ENCODE data around the gene SSH3. TPM values are rescaled to one million over a fixed set of nuclear protein-coding genes. Genes with fewer than 3 reads are reported as not detected.

Gene SSH3
- total and polyA plus RNA-seq, 2 of the 8 experiments (the other 6 are each of a cell fraction or from before 2014, with no cell fraction given) = 16.9 to 19.8 TPM

- no peak for TF ChIP-seq MAFK (IDR thresholded peaks at IDR 0.05; ENCODE audit: low read depth, low read length)
- no peak for TF ChIP-seq YY1 (IDR thresholded peaks at IDR 0.05; ENCODE audit: low read depth, low read length)
- TF ChIP-seq TCF12 (IDR thresholded peaks at IDR 0.05; ENCODE audit: low read depth, low read length) = no peak
- no peak for TF ChIP-seq SAP30 (IDR thresholded peaks at IDR 0.05; ENCODE audit: insufficient read depth, insufficient replicate concordance, low read length)
- no peak for TF ChIP-seq JUND (IDR thresholded peaks at IDR 0.05; ENCODE audit: low read length)
- TF ChIP-seq CBX5 (IDR thresholded peaks at IDR 0.05; ENCODE audit: low read depth, low read length) = no peak
- TF ChIP-seq CREB1 (IDR thresholded peaks at IDR 0.05) = no peak
- no peak for TF ChIP-seq RFX5 (IDR thresholded peaks at IDR 0.05; ENCODE audit: borderline replicate concordance, low read depth, low read length)
Measured at GRCh38 chr11:67357831-67358670, 54.7 kb downstream of the SSH3 start (continued).

Small RNA genes within 50 kb of the gene (small RNA-seq; reads per million reads assigned to genes)
- not detected for gene RN7SKP239 (ENCODE audit: insufficient read depth)

Other genes starting within 250 kb of the SSH3 start
- gene RHOD, start 246.7 kb upstream of the SSH3 start, total RNA-seq (2021; fragmentation: NEBNext Ultra II Directional; extraction: Animal tissue kit (Norgen Biotek cat#: 25700)) = 10.5 and 12.1 TPM in 2 replicates
- gene RHOD, start 246.7 kb upstream of the SSH3 start, polyA plus RNA-seq (2011; rRNA removed) = 17.6 and 23.7 TPM in 2 replicates
- gene KDM2A, start 184.3 kb upstream of the SSH3 start, total RNA-seq (2021; fragmentation: NEBNext Ultra II Directional; extraction: Animal tissue kit (Norgen Biotek cat#: 25700)) = 56.6 and 66.2 TPM in 2 replicates
- 55.4 and 62.0 TPM in 2 replicates for gene KDM2A, start 184.3 kb upstream of the SSH3 start, polyA plus RNA-seq (2011; rRNA removed)
- gene GRK2, start 37.1 kb upstream of the SSH3 start, total RNA-seq (2021; fragmentation: NEBNext Ultra II Directional; extraction: Animal tissue kit (Norgen Biotek cat#: 25700)) = 47.3 and 51.4 TPM in 2 replicates
- 49.7 and 67.8 TPM in 2 replicates for gene GRK2, start 37.1 kb upstream of the SSH3 start, polyA plus RNA-seq (2011; rRNA removed)
- gene ANKRD13D, start 14.2 kb upstream of the SSH3 start, total RNA-seq (2021; fragmentation: NEBNext Ultra II Directional; extraction: Animal tissue kit (Norgen Biotek cat#: 25700)) = 24.9 and 29.2 TPM in 2 replicates
- 26.5 and 35.5 TPM in 2 replicates for gene ANKRD13D, start 14.2 kb upstream of the SSH3 start, polyA plus RNA-seq (2011; rRNA removed)
- 18.5 and 21.2 TPM in 2 replicates for gene POLD4, start 50.0 kb downstream of the SSH3 start, total RNA-seq (2021; fragmentation: NEBNext Ultra II Directional; extraction: Animal tissue kit (Norgen Biotek cat#: 25700))
- gene POLD4, start 50.0 kb downstream of the SSH3 start, polyA plus RNA-seq (2011; rRNA removed) = 46.7 and 72.0 TPM in 2 replicates
- 0.32 and 0.57 TPM in 2 replicates for gene CLCF1, start 70.1 kb downstream of the SSH3 start, total RNA-seq (2021; fragmentation: NEBNext Ultra II Directional; extraction: Animal tissue kit (Norgen Biotek cat#: 25700))
- 1.2 and 2.6 TPM in 2 replicates for gene CLCF1, start 70.1 kb downstream of the SSH3 start, polyA plus RNA-seq (2011; rRNA removed)
- gene RAD9A, start 88.5 kb downstream of the SSH3 start, total RNA-seq (2021; fragmentation: NEBNext Ultra II Directional; extraction: Animal tissue kit (Norgen Biotek cat#: 25700)) = 20.8 and 22.2 TPM in 2 replicates
- gene RAD9A, start 88.5 kb downstream of the SSH3 start, polyA plus RNA-seq (2011; rRNA removed) = 25.5 and 29.6 TPM in 2 replicates
- gene PPP1CA, start 98.3 kb downstream of the SSH3 start, total RNA-seq (2021; fragmentation: NEBNext Ultra II Directional; extraction: Animal tissue kit (Norgen Biotek cat#: 25700)) = 198 and 210 TPM in 2 replicates
- 359 and 430 TPM in 2 replicates for gene PPP1CA, start 98.3 kb downstream of the SSH3 start, polyA plus RNA-seq (2011; rRNA removed)
- 0.69 TPM in 1 of 2 replicates, not detected in the other for gene TBC1D10C, start 100.6 kb downstream of the SSH3 start, total RNA-seq (2021; fragmentation: NEBNext Ultra II Directional; extraction: Animal tissue kit (Norgen Biotek cat#: 25700))
- 0.27 and 0.35 TPM in 2 replicates for gene TBC1D10C, start 100.6 kb downstream of the SSH3 start, polyA plus RNA-seq (2011; rRNA removed)
- 0.61 and 1.1 TPM in 2 replicates for gene CARNS1, start 112.1 kb downstream of the SSH3 start, total RNA-seq (2021; fragmentation: NEBNext Ultra II Directional; extraction: Animal tissue kit (Norgen Biotek cat#: 25700))
- 0.82 and 0.96 TPM in 2 replicates for gene CARNS1, start 112.1 kb downstream of the SSH3 start, polyA plus RNA-seq (2011; rRNA removed)
- 41.0 and 43.9 TPM in 2 replicates for gene RPS6KB2, start 125.0 kb downstream of the SSH3 start, total RNA-seq (2021; fragmentation: NEBNext Ultra II Directional; extraction: Animal tissue kit (Norgen Biotek cat#: 25700))
- gene RPS6KB2, start 125.0 kb downstream of the SSH3 start, polyA plus RNA-seq (2011; rRNA removed) = 47.1 and 58.6 TPM in 2 replicates
- gene PTPRCAP, start 134.2 kb downstream of the SSH3 start, total RNA-seq (2021; fragmentation: NEBNext Ultra II Directional; extraction: Animal tissue kit (Norgen Biotek cat#: 25700)) = 0.78 and 1.4 TPM in 2 replicates
- gene PTPRCAP, start 134.2 kb downstream of the SSH3 start, polyA plus RNA-seq (2011; rRNA removed) = 6.7 and 9.5 TPM in 2 replicates
- 77.1 and 84.3 TPM in 2 replicates for gene CORO1B, start 139.9 kb downstream of the SSH3 start, total RNA-seq (2021; fragmentation: NEBNext Ultra II Directional; extraction: Animal tissue kit (Norgen Biotek cat#: 25700))
- 131 and 148 TPM in 2 replicates for gene CORO1B, start 139.9 kb downstream of the SSH3 start, polyA plus RNA-seq (2011; rRNA removed)
- gene GPR152, start 149.2 kb downstream of the SSH3 start, total RNA-seq (2021; fragmentation: NEBNext Ultra II Directional; extraction: Animal tissue kit (Norgen Biotek cat#: 25700)) = not detected in 2 replicates
- not detected in 2 replicates for gene GPR152, start 149.2 kb downstream of the SSH3 start, polyA plus RNA-seq (2011; rRNA removed)
- gene CABP4, start 151.8 kb downstream of the SSH3 start, total RNA-seq (2021; fragmentation: NEBNext Ultra II Directional; extraction: Animal tissue kit (Norgen Biotek cat#: 25700)) = not detected in 2 replicates
- gene CABP4, start 151.8 kb downstream of the SSH3 start, polyA plus RNA-seq (2011; rRNA removed) = 0.03 TPM in 1 of 2 replicates, not detected in the other
- 32.4 and 33.5 TPM in 2 replicates for gene TMEM134, start 165.7 kb downstream of the SSH3 start, total RNA-seq (2021; fragmentation: NEBNext Ultra II Directional; extraction: Animal tissue kit (Norgen Biotek cat#: 25700))
- 229 and 268 TPM in 2 replicates for gene TMEM134, start 165.7 kb downstream of the SSH3 start, polyA plus RNA-seq (2011; rRNA removed)
- 28.8 and 29.8 TPM in 2 replicates for gene AIP, start 179.5 kb downstream of the SSH3 start, total RNA-seq (2021; fragmentation: NEBNext Ultra II Directional; extraction: Animal tissue kit (Norgen Biotek cat#: 25700))
- gene AIP, start 179.5 kb downstream of the SSH3 start, polyA plus RNA-seq (2011; rRNA removed) = 54.4 and 68.6 TPM in 2 replicates
- gene PITPNM1, start 201.8 kb downstream of the SSH3 start, total RNA-seq (2021; fragmentation: NEBNext Ultra II Directional; extraction: Animal tissue kit (Norgen Biotek cat#: 25700)) = 52.7 and 55.0 TPM in 2 replicates
- gene PITPNM1, start 201.8 kb downstream of the SSH3 start, polyA plus RNA-seq (2011; rRNA removed) = 27.2 and 45.1 TPM in 2 replicates
- gene CDK2AP2, start 204.6 kb downstream of the SSH3 start, total RNA-seq (2021; fragmentation: NEBNext Ultra II Directional; extraction: Animal tissue kit (Norgen Biotek cat#: 25700)) = 47.3 and 49.6 TPM in 2 replicates
- gene CDK2AP2, start 204.6 kb downstream of the SSH3 start, polyA plus RNA-seq (2011; rRNA removed) = 65.1 and 89.6 TPM in 2 replicates
- gene CABP2, start 219.9 kb downstream of the SSH3 start, total RNA-seq (2021; fragmentation: NEBNext Ultra II Directional; extraction: Animal tissue kit (Norgen Biotek cat#: 25700)) = not detected in 2 replicates
- not detected in 2 replicates for gene CABP2, start 219.9 kb downstream of the SSH3 start, polyA plus RNA-seq (2011; rRNA removed)